HepG2 (cell line): ENCODE data around the gene TGM3. TPM values are rescaled to one million over a fixed set of nuclear protein-coding genes. Genes with fewer than 3 reads are reported as not detected.

Source experiments
- ATAC-seq: fragments of 200-7000 bp; cut with Tn5 transposase; 3 replicates; pipeline ENCODE4 v1.9.1; 2020; ENCODE audit warnings: mild to moderate bottlenecking, moderate library complexity
- BruUV-seq: library from RNA; stranded (reverse); fragments of 400-500 nt; replicated peaks from 2 replicates; lab custom pipeline; 2021; lab: Mats Ljungman, UMichigan
- CTCF ChIA-PET: fragments of 300-600 bp; formaldehyde crosslinking; extraction: SDS; loops from one replicate; lab custom pipeline; 2021; ENCODE audit warnings: low total read pairs, inconsistent platforms, low intra/inter-chr PET ratio; lab: Yijun Ruan, JAX
- POLR2A ChIA-PET: fragments of 350-600 bp; sonication (Branson Sonifier 250); formaldehyde crosslinking; loops from one replicate; lab custom pipeline; 2020; ENCODE audit warnings: antibody characterized with exemption, inconsistent platforms; lab: Yijun Ruan, JAX
- DNase-seq: peaks from one replicate; pipeline ENCODE4 v3.0.0-alpha.2; 2015; ENCODE audit warnings: low spot score
- FAIRE-seq: peaks from 3 replicates; lab custom pipeline; 2011; peaks lifted over from hg19 to GRCh38; lab: Jason Lieb, UNC
- H2AFZ ChIP-seq: one replicate; pipeline ENCODE4 v1.6.1; 2011; ENCODE audit warnings: low read length, inconsistent platforms
- H3K27ac ChIP-seq: fragments of 300-600 bp; 3 replicates; pipeline ENCODE4 v1.8.0; 2011; ENCODE audit warnings: mixed run types, mild to moderate bottlenecking, mixed read lengths, low read length, inconsistent platforms; ENCODE audit not compliant: insufficient read depth; ENCODE audit errors: extremely low read length
- H3K27me3 ChIP-seq, 2 experiments: fragments of 200-600 bp in 1 of 2; 2 replicates in 1 of 2; 3 replicates in 1 of 2; pipeline versions ENCODE4 v1.6.0 to v1.8.0; 2011; ENCODE audit warnings: low read length in 2 of 2, mild to moderate bottlenecking in 2 of 2, moderate library complexity in 2 of 2, inconsistent platforms in 1 of 2; ENCODE audit not compliant: insufficient read depth in 2 of 2, control insufficient read depth in 1 of 2
- H3K36me3 ChIP-seq, 2 experiments: fragments of 200-600 bp in 1 of 2; replicated peaks in 1 of 2; 2 replicates in 1 of 2; 3 replicates in 1 of 2; pipeline versions ENCODE4 v1.5.1 to v1.8.0; 2011; ENCODE audit warnings: low read length in 2 of 2, inconsistent platforms in 1 of 2; ENCODE audit not compliant: insufficient read depth in 2 of 2, control insufficient read depth in 1 of 2
- H3K4me1 ChIP-seq: 2 replicates; pipeline ENCODE4 v1.5.1; 2012; ENCODE audit warnings: low read length, inconsistent platforms; ENCODE audit not compliant: insufficient read depth
- H3K4me2 ChIP-seq: 2 replicates; pipeline ENCODE4 v1.6.0; 2011; ENCODE audit warnings: low read depth, low read length, inconsistent platforms
- H3K4me3 ChIP-seq, 3 experiments: fragments of 200-600 bp in 1 of 3; sonication (generic), shearing (Covaris generic) in 1 of 3; replicated peaks in 1 of 3; 2 replicates each; pipeline ENCODE4 v1.5.1; 2011 to 2016; ENCODE audit warnings: low read length in 3 of 3, inconsistent platforms in 2 of 3, low read depth in 2 of 3, mild to moderate bottlenecking in 2 of 3, control low read depth in 1 of 3, mixed read lengths in 1 of 3; ENCODE audit not compliant: insufficient read depth in 1 of 3
- H3K79me2 ChIP-seq: one replicate; pipeline ENCODE4 v1.6.1; 2011; ENCODE audit warnings: low read length, inconsistent platforms; ENCODE audit not compliant: insufficient read depth
- H3K9ac ChIP-seq: 2 replicates; pipeline ENCODE4 v1.6.0; 2011; ENCODE audit warnings: mild to moderate bottlenecking, low read depth, low read length, inconsistent platforms; ENCODE audit not compliant: insufficient read depth
- H3K9me3 ChIP-seq: 2 replicates; pipeline ENCODE4 v1.5.1; 2012; ENCODE audit warnings: mild to moderate bottlenecking, low read length
- H4K20me1 ChIP-seq: 2 replicates; pipeline ENCODE4 v1.6.0; 2011; ENCODE audit warnings: inconsistent platforms, mild to moderate bottlenecking, low read length, moderate library complexity; ENCODE audit not compliant: insufficient read depth
- GRHL1 ChIP-seq: sonication (generic); formaldehyde crosslinking; conservative IDR thresholded peaks from 2 replicates; pipeline ENCODE4 v1.8.0; 2022; ENCODE audit warnings: missing genetic modification reagents
- HBP1 ChIP-seq: IDR thresholded peaks from 2 replicates; pipeline ENCODE4 v1.6.1; 2016; ENCODE audit warnings: low read depth, control low read depth
- NCOA2 ChIP-seq: sonication (generic); formaldehyde crosslinking; IDR thresholded peaks from 2 replicates; pipeline ENCODE4 v1.8.0; 2022; ENCODE audit warnings: inconsistent platforms
- PAF1 ChIP-seq: IDR thresholded peaks from 2 replicates; pipeline ENCODE4 v1.6.1; 2016; ENCODE audit warnings: missing genetic modification reagents, missing compliant biosample characterization
- RFX1 ChIP-seq: fragments of 450-650 bp; IDR thresholded peaks from 2 replicates; pipeline ENCODE4 v1.6.1; 2017
- ZNF251 ChIP-seq: sonication (generic); formaldehyde crosslinking; IDR thresholded peaks from 2 replicates; pipeline ENCODE4 v1.9.0; 2021; ENCODE audit warnings: mild to moderate bottlenecking, missing genetic modification reagents
- ZNF3 ChIP-seq: IDR thresholded peaks from 2 replicates; pipeline ENCODE4 v1.7.0; 2017; ENCODE audit warnings: inconsistent platforms
- ZNF550 ChIP-seq: sonication (generic); formaldehyde crosslinking; IDR thresholded peaks from 2 replicates; pipeline ENCODE4 v1.4.0; 2020; ENCODE audit warnings: mild to moderate bottlenecking, missing genetic modification reagents, borderline replicate concordance
- ZNF619 ChIP-seq: sonication (generic); formaldehyde crosslinking; IDR thresholded peaks from 2 replicates; pipeline ENCODE4 v1.4.0; 2020; ENCODE audit warnings: mild to moderate bottlenecking, missing genetic modification reagents
- ZNF749 ChIP-seq: sonication (generic); formaldehyde crosslinking; IDR thresholded peaks from 2 replicates; pipeline ENCODE4 v1.8.0; 2022; ENCODE audit warnings: mild to moderate bottlenecking, missing genetic modification reagents, moderate library complexity, borderline replicate concordance
- WGBS: methylation state at CpG from one replicate; pipeline ENCODE4 v1.1.6; 2017; ENCODE audit warnings: low lambda C conversion rate; 5-methylcytosine and 5-hydroxymethylcytosine counted together
- in situ Hi-C: cut with HindIII; loops from 2 replicates; pipeline ENCODE4 v1.10.0; 2017; ENCODE audit warnings: low pct_unique_long_range_greater_than_20kb; ENCODE audit not compliant: extremely low pct_ligation_motif_present
- intact Hi-C: fragments of 100-400 bp; cut with micrococcal nuclease; formaldehyde crosslinking; loops from one replicate; pipeline ENCODE4 v1.10.0; 2022; ENCODE audit not compliant: unreplicated experiment
- polyA plus RNA-seq, 8 experiments: library from polyadenylated mRNA; depleted of rRNA in 3 of 8; stranded (reverse) in 7 of 8; unstranded in 1 of 8; fragments of >200 nt; fragmentation: Illumina TruSeq in 4 of 8; extraction: Trizol in 4 of 8; gene quantifications; 2 replicates each; pipeline versions ENCODE4 v1.2.1 to v1.2.3, GENCODE V29; 2011 to 2016; ENCODE audit warnings: low read depth in 4 of 8, missing spikeins in 1 of 8, mixed read lengths in 1 of 8; ENCODE audit not compliant: insufficient read depth in 1 of 8
- total RNA-seq, 5 experiments: library from RNA; depleted of rRNA; stranded (reverse); fragments of >200 nt; fragmentation: Illumina TruSeq; extraction: Trizol; gene quantifications; 2 replicates each; pipeline ENCODE4 v1.2.3, GENCODE V29; 2016; ENCODE audit warnings: low read depth in 1 of 5
- TF ChIP-seq, protein P1 (sequence below): sonication (generic); formaldehyde crosslinking; IDR thresholded peaks from 2 replicates; pipeline ENCODE4 v1.5.0; 2020; ENCODE audit warnings: missing genetic modification reagents, mild to moderate bottlenecking, borderline replicate concordance
- TF ChIP-seq, protein P2 (sequence below): sonication (generic); formaldehyde crosslinking; IDR thresholded peaks from 2 replicates; pipeline ENCODE4 v1.5.0; 2020; ENCODE audit warnings: mild to moderate bottlenecking, missing genetic modification reagents
- TF ChIP-seq, protein P3 (sequence below): sonication (generic); formaldehyde crosslinking; IDR thresholded peaks from 2 replicates; pipeline ENCODE4 v1.4.0; 2020; ENCODE audit warnings: missing genetic modification reagents
- TF ChIP-seq, protein P4 (sequence below): sonication (generic); formaldehyde crosslinking; IDR thresholded peaks from 2 replicates; pipeline ENCODE4 v1.4.0; 2020; ENCODE audit warnings: missing genetic modification reagents

TGM3 gene
- total and polyA plus RNA-seq, 2 of the 13 experiments (the other 11 are each of a cell fraction or from before 2014, with no cell fraction given) = not detected

GRCh38 chr20:2273634-2274302 lies 22.0 kb upstream of the TGM3 start:
- DNase-seq (no peak), FAIRE-seq (peak; percentile 44), ATAC-seq (no peak)
- H2AFZ ChIP-seq = no peak overlapping the region
- 72% methylated on average over 7 of the region's 7 CpGs for WGBS
- BruUV-seq = no TSS peak
- H3K36me3 ChIP-seq = no peaks in the 10 kb centered on the region
- intact Hi-C loops = no loop called here
- H3K4me2 ChIP-seq = no peak overlapping the region
- in situ Hi-C loops = no loop called here
- H4K20me1 ChIP-seq = no peaks in the 10 kb centered on the region
- H3K4me1 ChIP-seq = peaks cover 10% of the 10 kb centered on the region
- H3K27me3 ChIP-seq = no peaks in the 10 kb centered on the region
- no peak overlapping the region for H3K9ac ChIP-seq
- POLR2A ChIA-PET = no interaction called here
- TF ChIP-seq, protein P1, sequence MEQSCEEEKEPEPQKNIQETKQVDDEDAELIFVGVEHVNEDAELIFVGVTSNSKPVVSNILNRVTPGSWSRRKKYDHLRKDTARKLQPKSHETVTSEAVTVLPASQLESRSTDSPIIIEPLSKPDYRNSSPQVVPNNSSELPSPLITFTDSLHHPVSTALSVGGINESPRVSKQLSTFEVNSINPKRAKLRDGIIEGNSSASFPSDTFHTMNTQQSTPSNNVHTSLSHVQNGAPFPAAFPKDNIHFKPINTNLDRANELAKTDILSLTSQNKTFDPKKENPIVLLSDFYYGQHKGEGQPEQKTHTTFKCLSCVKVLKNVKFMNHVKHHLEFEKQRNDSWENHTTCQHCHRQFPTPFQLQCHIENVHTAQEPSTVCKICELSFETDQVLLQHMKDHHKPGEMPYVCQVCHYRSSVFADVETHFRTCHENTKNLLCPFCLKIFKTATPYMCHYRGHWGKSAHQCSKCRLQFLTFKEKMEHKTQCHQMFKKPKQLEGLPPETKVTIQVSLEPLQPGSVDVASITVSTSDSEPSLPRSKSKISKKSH = no peak
- no peak for TF ChIP-seq GRHL1 (CRISPR knock-in tag)
- TF ChIP-seq, protein P2, sequence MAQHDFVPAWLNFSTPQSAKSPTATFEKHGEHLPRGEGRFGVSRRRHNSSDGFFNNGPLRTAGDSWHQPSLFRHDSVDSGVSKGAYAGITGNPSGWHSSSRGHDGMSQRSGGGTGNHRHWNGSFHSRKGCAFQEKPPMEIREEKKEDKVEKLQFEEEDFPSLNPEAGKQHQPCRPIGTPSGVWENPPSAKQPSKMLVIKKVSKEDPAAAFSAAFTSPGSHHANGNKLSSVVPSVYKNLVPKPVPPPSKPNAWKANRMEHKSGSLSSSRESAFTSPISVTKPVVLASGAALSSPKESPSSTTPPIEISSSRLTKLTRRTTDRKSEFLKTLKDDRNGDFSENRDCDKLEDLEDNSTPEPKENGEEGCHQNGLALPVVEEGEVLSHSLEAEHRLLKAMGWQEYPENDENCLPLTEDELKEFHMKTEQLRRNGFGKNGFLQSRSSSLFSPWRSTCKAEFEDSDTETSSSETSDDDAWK (CRISPR knock-in tag) = no peak
- no peak for TF ChIP-seq NCOA2 (CRISPR knock-in tag)
- TF ChIP-seq, protein P3, sequence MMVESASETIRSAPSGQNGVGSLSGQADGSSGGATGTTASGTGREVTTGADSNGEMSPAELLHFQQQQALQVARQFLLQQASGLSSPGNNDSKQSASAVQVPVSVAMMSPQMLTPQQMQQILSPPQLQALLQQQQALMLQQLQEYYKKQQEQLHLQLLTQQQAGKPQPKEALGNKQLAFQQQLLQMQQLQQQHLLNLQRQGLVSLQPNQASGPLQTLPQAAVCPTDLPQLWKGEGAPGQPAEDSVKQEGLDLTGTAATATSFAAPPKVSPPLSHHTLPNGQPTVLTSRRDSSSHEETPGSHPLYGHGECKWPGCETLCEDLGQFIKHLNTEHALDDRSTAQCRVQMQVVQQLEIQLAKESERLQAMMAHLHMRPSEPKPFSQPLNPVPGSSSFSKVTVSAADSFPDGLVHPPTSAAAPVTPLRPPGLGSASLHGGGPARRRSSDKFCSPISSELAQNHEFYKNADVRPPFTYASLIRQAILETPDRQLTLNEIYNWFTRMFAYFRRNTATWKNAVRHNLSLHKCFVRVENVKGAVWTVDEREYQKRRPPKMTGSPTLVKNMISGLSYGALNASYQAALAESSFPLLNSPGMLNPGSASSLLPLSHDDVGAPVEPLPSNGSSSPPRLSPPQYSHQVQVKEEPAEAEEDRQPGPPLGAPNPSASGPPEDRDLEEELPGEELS (CRISPR knock-in tag) = no peak
- no peak for TF ChIP-seq ZNF619 (CRISPR knock-in tag)
- no peak for TF ChIP-seq ZNF3 (CRISPR knock-in tag)
- no peak for TF ChIP-seq ZNF749 (CRISPR knock-in tag)
- no peak for TF ChIP-seq ZNF550 (CRISPR knock-in tag)
- TF ChIP-seq, protein P4, sequence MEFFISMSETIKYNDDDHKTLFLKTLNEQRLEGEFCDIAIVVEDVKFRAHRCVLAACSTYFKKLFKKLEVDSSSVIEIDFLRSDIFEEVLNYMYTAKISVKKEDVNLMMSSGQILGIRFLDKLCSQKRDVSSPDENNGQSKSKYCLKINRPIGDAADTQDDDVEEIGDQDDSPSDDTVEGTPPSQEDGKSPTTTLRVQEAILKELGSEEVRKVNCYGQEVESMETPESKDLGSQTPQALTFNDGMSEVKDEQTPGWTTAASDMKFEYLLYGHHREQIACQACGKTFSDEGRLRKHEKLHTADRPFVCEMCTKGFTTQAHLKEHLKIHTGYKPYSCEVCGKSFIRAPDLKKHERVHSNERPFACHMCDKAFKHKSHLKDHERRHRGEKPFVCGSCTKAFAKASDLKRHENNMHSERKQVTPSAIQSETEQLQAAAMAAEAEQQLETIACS (CRISPR knock-in tag) = no peak
- no peak for TF ChIP-seq HBP1 (CRISPR knock-in tag)
- TF ChIP-seq ZNF251 (CRISPR knock-in tag) = no peak
- TF ChIP-seq PAF1 = no peak
- TF ChIP-seq RFX1 = no peak
- no peak overlapping the region for H3K4me3 ChIP-seq
- H3K9me3 ChIP-seq = no peaks in the 10 kb centered on the region
- no peaks in the 10 kb centered on the region for H3K79me2 ChIP-seq
- CTCF ChIA-PET = no interaction called here
- no peak overlapping the region for H3K27ac ChIP-seq
